ENCODE measurements around the gene BLID.

The BLID gene

DNA sequence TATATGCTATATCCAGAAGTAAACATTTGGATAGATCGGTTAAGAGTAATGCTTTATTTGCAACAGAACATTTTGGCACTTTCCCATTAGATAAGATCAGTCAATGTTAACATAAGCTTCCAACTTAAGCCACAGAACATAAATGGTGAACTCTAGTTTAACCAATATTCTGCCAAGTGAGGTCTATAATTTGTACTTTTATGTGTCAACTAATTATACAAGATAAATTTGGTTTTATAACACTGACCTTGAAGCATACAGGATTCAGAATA, 23.5 kb upstream of the BLID start:
- no peak for DNase-seq (ENCODE audit: low read depth)

DNA sequence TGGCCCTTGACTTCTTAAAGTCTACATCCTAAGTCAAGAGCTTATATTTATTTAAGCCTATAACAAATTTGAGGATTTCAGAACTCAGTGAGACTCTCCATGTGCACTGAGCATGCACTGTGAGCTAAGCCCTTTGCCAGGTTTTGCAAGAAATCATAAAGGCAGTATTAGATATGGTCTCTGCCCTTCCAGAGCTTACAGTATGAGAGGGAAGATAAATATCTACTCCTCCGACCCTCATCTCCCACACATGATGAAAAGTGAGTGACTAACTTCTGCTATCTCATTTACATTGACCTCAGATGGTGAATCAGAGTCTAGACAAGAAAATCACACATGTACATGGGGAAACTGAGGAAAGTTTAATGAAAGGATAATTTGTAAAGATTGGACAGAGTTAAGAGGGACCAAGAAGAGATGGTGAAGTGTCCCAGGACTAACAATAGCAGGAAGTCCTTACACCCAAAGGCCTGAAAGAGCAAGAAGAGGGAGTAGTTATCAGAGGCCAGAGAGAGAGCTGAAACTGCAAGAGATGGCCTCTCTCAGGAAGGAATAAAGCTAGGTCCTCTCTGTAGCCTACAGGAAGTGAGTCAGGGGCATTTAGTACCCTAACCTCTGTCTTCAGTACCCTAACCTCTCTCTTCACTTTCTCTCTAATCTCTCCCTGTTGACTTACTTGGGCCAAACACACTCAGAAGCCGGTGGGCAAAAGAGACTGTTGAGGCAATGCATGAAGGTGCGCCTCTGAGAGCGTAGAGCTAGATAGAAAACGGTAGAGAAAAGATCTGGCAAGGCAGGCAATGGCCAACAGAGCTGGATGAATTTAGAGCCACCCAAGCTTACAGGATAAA, 23.0 kb upstream of the BLID start:
- no peak for DNase-seq (ENCODE audit: low read depth)

DNA sequence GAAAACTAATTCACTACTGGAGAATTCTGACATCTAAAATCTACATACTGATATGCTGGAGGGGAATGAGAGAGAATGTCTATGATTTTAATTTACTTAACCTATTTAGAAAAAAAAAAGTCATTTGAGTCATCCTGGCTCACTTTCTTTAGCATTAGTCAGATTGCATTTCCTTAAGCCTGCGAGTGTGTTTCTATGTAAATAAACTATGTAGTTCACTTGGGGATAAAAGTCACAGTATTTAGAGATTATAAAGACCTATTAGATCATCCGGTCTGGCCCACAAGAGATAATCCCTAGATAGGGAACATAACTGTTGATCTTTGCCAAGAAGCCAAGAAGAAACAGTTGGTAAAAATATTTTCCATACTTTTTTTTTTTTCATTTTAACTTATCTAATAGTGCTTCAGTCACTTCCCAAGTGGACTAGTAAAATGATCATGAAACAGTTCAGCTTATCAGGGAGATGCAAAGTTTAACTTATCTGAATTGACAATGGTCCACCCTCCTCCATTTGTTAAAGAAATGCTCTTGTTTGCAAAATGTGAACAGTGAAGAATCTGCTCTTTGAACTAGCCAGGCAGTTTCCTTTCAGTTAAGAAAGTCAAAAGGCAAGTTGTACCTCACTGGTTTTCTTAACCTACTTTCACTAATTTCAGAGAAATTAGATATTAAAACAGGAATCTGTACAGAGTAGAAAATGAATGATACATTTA, 21.2 kb upstream of the BLID start:
- no peak for DNase-seq (ENCODE audit: low read depth)

DNA sequence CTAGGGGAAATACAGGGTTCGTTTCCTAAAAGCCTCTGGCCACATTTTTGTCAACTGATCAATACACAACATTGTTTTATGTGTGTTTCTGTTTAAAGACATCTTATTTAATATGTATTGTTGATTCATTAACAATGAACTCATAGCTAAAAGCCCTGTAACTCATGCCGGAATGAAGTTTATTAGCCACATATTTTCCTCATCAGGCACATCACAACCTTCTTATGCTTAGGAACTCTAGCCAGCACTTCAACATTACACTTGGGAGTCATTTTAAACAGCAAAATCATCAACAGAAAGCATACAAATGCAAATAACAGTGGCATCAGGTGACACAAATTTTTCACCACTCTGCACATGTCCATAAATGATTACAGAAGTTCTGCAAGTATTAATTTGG, 15.1 kb upstream of the BLID start:
- no peak for DNase-seq (ENCODE audit: low read depth)

DNA sequence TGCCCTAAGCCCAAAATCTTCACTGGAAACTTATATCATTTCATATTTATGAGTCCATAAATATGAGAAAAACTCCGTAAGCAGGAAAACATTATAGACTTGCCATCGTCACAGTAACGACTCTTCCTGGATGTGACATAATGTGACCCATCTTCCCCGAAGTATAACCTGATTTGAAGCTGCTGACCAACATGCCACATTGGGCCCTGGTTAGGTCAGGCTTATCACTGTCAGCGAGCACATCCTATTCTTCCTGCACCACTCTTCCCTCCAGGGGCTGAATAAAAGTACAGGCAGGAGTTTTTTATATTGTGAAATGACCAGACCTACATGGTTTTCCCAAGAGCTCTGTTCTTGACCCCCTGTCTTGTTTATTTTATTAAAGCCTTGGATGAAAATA, 12.1 kb upstream of the BLID start:
- no peak for DNase-seq (ENCODE audit: low read depth)

DNA sequence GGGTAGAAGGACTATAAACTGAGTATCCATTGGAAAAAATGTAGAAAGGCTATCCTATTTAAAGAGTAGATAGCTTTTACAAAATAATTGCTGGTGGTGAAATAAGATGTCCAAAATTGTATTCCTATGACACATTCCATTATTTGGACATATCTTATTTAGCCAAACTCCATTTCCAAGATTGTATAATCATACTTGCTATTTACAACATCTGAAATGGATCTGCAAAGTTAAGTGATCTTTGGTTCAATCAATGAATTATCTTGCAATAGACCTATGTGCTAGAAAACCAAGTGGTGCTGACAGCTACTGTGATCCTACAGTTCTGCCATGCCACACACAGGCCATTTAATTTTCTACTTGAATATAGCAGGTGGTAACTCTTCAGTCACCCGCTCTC, 11.0 kb upstream of the BLID start:
- no peak for DNase-seq (ENCODE audit: low read depth)

DNA sequence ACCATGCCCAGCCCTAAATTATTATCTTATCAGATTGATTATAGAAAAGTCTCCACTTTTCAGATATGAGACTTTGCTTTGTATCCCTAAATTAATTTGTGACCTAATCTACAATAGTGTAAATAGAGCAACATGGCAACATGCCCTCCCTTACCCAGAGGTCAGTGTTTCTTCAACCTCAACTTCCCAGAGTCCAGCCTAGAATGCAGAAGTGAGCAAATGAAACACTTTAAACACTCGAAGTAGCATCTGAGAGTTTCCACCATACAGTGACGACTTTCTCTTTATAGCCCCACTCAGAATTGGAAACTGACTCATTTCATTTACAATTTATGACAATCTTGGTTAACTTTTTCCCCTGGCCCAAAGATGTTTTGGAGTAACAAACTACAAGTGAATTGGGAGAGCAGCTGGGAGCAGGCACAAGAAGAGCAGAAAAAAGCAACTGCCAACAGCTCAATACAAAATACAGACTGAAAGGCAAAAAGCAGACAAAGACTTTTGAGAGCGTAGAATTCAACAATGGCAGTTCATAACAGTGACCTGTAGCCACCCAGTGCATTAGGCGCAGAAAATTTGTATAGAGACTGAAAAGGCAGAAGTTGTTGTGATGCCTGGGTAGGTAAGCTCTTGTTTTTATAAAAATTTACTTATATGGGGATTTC, 10.1 kb upstream of the BLID start:
- DNase-seq (ENCODE audit: low read depth), result no peak

DNA sequence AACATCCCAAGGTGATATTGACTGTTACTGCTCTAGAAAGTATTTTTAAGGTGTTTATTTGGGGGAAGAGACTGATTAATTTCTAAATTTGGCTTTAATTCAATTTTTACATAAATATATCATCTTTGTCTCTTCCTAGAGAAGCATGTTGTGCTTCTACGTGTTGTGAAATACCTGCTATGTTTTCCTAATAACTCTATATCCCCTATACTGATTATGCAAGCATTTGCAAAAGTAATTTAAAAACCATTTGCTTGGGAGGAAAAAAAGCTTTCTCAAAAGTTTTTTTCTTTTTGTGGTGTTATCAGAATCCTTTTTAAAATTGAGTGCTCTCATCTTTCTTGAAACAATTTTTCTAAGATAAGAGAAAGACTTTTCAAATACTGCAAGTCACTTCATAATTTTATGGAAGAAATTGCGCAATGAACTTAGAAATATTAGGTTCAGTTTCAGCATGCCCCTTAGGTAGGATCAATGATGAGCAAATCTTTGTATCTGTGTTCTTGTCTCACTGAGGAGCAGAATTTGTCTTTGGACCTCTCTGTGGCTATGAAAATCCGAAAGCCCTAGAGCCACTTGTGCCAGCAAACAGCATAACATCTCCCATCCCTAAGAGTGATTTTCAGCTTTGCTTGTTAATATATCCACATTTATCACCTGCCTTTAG, 7.4 kb upstream of the BLID start:
- DNase-seq (ENCODE audit: low read depth), result no peak

DNA sequence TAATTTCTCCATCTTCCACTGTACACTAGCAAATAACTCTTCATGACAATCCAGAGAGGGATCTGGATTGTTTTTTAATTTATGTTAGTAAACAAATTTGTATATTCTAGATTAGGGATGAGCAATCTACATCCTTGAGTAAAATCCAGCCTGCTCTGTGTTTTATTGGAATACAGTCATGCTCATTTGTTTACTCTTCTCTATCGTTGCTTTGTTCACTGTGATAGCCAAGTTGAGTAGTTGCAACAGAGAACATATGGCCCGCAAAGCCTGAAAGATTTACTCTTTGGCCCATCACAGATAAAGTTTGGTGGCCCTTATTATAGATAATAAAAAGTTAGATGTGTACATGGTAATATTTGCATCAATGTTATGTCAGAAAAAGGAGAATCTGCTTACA, 6.2 kb upstream of the BLID start:
- DNase-seq (ENCODE audit: low read depth), result no peak

DNA sequence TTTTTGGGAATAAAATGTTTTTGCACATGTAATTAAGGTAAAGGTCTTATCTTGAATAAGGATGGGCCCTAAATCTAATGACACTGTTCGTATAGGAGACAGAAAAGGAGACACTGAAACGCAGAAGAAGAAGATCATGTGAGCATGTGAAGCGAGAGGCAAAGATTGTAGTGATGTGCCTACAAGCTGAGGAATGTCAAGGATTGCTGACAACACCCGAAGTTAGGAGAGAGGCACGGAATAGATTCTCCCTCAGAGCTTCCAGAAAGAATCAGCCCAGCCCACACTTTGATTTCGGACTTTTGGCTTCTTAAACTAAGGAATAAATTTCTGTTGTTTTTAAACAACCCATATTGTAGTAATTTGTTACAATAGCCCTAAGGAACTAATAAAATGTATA, 4.1 kb upstream of the BLID start:
- DNase-seq (ENCODE audit: low read depth), result no peak

DNA sequence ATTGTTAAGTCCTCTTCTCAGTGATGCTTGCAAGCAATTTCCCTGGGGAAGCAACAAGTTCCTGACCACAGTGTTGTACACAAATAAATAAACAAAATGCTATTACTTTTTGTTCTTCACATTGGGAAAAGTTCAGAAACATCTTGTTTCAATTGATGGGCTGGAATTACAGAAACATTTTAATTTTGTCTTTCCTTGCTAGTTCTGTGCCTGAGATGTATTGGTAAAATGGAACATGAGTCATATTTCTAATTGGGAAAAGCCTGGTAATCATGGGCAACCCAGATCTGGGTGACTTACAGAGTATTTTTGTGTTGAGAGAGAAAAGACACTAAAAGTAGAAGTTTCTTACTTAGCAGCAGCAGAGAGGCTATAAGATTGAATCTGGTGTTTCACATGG, 576 bp upstream of the BLID start:
- DNase-seq (ENCODE audit: low read depth), result no peak

DNA sequence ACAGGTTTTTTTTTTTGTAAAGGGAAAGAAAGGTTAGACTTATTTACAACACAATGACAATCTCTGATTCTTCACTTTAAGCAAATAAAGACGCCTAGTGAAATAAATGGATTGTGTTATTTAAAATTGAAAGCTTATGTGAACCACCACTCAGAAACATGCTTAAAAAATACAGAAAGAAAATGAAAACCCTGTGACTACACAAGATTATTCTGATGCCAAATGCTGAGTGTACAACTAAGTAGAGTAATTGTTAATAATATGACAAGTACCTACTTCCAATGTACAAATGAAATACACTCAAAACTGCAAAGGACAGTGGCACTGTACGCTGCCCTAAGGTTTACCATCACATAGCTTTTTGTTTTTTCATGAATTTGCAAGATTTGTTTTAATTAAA, 1.0 kb downstream of the BLID start:
- DNase-seq (ENCODE audit: low read depth), result no peak

DNA sequence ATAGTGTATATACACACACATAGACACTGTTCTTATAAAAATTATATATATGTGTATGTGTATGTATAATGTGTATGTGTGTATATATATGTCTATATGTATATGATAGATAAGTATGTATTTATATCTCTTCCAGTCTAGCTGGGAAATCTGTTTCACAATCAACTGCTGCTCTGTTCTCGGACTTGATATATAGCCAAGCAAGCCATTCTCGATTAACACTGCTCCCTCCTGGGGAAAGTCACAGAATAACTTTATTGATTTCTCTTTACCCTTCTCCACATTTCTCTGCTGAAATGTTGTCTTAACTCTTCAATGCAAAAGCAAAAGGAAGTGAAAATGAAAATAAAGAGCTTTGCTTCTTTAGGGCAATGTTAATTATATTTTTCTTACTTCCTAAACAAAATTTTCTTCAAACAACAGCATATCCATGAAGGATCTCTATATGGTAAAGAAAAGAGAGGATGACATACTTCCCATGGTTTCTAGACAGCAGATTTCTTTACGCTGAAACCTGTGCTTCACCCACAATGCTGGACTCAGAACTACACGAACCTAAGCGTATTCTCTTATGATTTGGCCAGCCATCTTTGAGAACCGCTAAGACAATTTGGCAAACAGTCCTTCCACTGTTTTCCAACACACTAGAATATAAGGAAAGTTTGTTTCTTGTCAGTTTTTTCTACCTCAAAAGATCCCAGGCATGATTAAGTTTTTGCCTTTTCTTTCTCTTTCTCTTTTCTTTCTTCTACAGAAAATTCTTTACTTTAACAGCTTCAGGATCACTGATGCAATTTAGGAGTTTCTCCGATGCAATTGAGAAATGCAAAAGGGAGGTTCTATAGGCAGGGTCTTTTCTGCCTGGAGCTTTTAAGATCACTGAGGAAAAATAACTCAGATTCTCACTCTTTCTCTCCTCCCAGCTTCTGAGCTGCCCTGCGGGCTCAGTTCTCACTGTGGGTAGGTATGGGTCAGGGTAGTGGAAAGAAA, 1.9 kb downstream of the BLID start:
- DNase-seq (ENCODE audit: low read depth), result no peak

DNA sequence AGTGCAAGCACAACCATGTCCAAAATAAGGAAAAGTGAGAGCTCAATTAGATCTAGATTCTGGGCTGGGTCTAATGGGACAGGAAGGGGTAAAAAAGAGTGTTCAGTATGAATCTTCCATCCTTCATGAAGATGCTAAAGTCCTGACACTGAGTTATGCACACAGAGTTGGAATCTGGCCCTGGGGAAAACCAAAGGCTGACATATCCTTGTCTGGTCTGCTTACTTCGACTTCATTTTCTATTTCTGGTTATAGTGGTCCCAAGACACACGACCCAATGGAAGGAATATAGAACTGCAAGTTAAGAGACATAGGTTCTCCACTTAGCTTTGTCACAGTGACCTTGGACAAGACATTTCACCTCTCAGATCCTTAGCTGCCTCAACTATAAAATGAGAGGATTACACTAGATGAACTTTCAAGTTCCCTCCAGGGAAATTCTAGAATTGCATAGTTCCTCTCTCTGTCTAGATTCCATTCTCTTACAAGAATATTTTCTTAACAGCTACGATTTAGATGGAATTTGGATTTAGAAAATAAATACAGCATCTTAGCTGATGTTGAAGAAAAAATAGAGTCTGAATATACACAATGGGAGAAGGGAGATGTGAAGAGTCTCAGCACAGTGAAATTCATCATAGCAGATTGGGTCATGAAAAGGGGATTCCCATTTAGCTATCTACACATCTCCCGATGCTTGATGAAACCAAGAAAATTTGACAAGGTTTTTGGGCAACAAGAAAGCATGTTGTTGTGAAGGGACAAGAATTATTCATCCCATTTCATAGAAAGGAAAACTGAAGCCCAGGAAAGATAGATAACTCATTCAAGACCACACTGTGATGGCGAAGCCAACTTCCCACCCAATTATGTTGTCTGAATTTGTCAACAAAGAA, 3.3 kb downstream of the BLID start:
- no peak for DNase-seq (ENCODE audit: low read depth)

DNA sequence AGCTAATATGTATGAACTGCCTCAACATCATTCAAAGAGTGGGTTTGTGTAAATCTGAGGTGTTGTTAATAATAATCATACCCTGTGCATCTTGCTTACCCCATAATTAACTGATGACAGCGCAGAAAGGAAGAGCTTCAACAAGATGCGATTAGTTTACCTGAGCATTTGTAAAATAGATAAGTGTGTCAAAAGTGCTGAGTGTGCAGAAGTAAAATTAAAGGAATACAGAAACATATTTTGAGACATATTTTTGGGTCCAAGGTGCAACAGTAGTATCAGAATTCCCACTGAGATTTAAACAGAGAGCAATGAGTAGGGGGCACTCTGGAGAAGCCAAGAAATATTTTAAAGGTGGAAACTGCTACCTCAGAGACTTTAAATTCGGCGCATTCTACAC, 6.1 kb downstream of the BLID start:
- no peak for DNase-seq (ENCODE audit: low read depth)

DNA sequence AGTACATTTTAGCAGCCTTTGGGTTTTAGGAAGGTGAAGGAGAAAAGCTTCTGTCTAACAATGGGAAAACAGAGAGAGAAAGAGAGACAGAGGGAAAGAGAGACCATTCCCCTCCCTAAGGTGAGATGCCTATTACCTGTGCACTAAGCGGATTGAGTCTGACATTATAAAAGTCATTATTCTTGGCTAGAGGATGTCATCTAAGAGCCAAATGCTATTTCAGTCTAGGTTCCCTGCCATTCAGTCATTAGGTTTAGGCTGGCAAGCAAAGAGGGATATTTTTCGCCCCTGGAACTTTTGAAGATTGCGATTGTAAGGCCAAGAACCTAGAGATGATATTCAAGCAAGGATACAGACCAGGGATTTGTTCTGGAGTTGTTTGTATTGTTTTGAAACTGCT, 7.2 kb downstream of the BLID start:
- DNase-seq (ENCODE audit: low read depth), result no peak

DNA sequence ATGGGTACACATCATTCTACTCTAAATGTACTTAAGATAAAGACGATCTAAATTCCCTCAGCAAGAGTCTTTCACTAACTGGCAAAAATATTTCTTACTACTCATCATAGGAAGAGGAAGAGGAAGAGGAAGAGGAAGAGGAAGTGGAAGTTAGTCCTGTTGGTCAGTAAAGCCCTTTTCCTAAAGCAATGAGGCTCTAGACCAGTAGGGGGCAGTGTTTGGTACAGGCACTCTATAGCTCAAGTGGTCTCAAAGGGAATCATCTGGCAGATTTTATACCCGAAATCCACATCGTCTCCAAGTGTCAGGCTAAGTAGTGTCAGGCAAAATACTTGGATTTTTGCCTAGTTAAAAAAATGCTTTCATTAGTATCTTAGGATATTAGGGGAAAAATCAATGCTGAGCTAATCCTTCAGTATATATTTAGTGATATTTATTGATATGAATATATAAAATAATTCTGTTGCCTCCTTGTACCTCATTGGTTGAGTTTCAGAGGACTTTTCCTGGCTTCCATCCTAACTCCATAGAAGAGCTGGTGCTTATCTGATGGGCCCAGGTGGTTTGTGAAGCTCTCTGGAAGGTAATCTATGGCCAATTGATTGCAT, 7.7 kb downstream of the BLID start:
- no peak for DNase-seq (ENCODE audit: low read depth)

DNA sequence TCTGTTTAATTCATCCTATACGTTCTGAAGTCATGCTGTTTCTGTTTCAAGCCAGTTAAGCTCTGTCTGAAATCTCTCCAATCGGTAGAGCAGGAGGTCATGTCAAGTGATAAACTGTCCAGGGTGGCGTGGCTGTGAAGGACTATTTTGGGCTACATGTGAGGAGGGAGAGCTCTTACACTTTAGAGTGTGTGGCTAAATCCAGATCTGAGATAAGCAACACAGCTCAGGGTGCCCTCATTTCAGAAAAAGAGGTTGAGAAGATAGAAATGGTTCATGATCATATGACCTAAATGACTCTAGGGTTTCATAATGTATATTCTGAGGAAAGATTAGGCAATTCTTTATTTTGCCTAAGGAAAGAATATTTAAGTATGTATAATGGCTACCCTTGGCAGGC, 8.4 kb downstream of the BLID start:
- DNase-seq (ENCODE audit: low read depth), result no peak

DNA sequence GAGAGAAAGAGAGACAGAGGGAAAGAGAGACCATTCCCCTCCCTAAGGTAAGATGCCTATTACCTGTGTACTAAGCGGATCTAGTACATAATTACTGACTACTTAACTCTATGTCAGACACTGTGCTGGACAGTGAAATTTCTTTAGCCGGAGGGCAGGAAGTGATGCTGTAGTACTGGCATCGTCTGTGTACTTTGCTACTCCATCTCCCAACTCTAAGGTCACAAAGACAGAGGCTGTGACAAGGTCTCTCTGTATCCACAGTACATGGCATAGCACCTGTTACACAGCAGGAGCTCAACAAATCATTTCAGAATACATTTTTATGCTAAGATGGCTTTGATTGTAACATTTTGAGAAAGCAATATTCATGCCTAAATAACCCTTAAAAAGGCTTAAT, 9.0 kb downstream of the BLID start:
- DNase-seq (ENCODE audit: low read depth), result no peak

Data from T follicular helper cell (primary cell).